Measurements from ENCODE around the gene CTXND1.

The CTXND1 gene

GRCh38 chr15:80180468-80180867 lies 71.5 kb downstream of the CTXND1 start:
- Histone ChIP-seq H3K4me2 (ENCODE audit: low read depth, low read length) (no peak overlapping the region), H3K79me2 (ENCODE audit: low read length) (no peaks in the 10 kb centered on the region), H3K4me3 (ENCODE audit: low read length) (no peak overlapping the region), H3K27ac (ENCODE audit: low read length) (no peak overlapping the region), H3K9me3 (replicated peaks; ENCODE audit: insufficient read depth, low read length) (no peaks in the 10 kb centered on the region), H2AFZ (ENCODE audit: low read length) (no peak overlapping the region), H3K9me2 (replicated peaks; ENCODE audit: insufficient read depth, low read length) (no peaks in the 10 kb centered on the region), H3F3A (ENCODE audit: insufficient read depth, low read length) (no peaks in the 10 kb centered on the region), H3K36me3 (replicated peaks; ENCODE audit: insufficient read depth, low read length) (peaks cover 2% of the 10 kb centered on the region; the same call in 1 of the 2 replicates), H3K27me3 (replicated peaks; ENCODE audit: insufficient read depth, low read length) (no peaks in the 10 kb centered on the region), H4K20me1 (ENCODE audit: insufficient read depth, low read length) (no peaks in the 10 kb centered on the region), H3K9ac (ENCODE audit: low read length) (no peak overlapping the region), H3K4me1 (ENCODE audit: low read length) (no peaks in the 10 kb centered on the region)
- no peak for DNase-seq
- TF ChIP-seq CTCF (IDR thresholded peaks at IDR 0.05; ENCODE audit: low read length) (no peak), EZH2 (optimal IDR thresholded peaks at IDR 0.05; ENCODE audit: low read depth, low read length) (no peak), EZH2phosphoT487 (IDR thresholded peaks at IDR 0.05; ENCODE audit: low read length) (no peak)

GRCh38 chr15:80179935-80180334 lies 72.1 kb downstream of the CTXND1 start:
- no peak overlapping the region for H3K27ac ChIP-seq (ENCODE audit: low read length)
- no peaks in the 10 kb centered on the region for H3K27me3 ChIP-seq (replicated peaks; ENCODE audit: insufficient read depth, low read length)
- no peak overlapping the region for H3K4me2 ChIP-seq (ENCODE audit: low read depth, low read length)
- TF ChIP-seq EZH2phosphoT487 (IDR thresholded peaks at IDR 0.05; ENCODE audit: low read length) (no peak), CTCF (IDR thresholded peaks at IDR 0.05; ENCODE audit: low read length) (no peak), EZH2 (optimal IDR thresholded peaks at IDR 0.05; ENCODE audit: low read depth, low read length) (no peak)
- H3K9me2 ChIP-seq (replicated peaks; ENCODE audit: insufficient read depth, low read length): no peaks in the 10 kb centered on the region
- no peak overlapping the region for H2AFZ ChIP-seq (ENCODE audit: low read length)
- H3K4me3 ChIP-seq (ENCODE audit: low read length): no peak overlapping the region
- no peak for DNase-seq
- peaks cover 2% of the 10 kb centered on the region; the same call in 1 of the 2 replicates for H3K36me3 ChIP-seq (replicated peaks; ENCODE audit: insufficient read depth, low read length)
- no peaks in the 10 kb centered on the region for H3K4me1 ChIP-seq (ENCODE audit: low read length)
- H4K20me1 ChIP-seq (ENCODE audit: insufficient read depth, low read length): no peaks in the 10 kb centered on the region
- no peaks in the 10 kb centered on the region for H3F3A ChIP-seq (ENCODE audit: insufficient read depth, low read length)
- H3K9me3 ChIP-seq (replicated peaks; ENCODE audit: insufficient read depth, low read length): no peaks in the 10 kb centered on the region
- no peak overlapping the region for H3K9ac ChIP-seq (ENCODE audit: low read length)
- H3K79me2 ChIP-seq (ENCODE audit: low read length): no peaks in the 10 kb centered on the region

GRCh38 chr15:80179025-80179759 lies 72.8 kb downstream of the CTXND1 start:
- Histone ChIP-seq H3K9me3 (replicated peaks; ENCODE audit: insufficient read depth, low read length) (no peaks in the 10 kb centered on the region), H3K4me3 (ENCODE audit: low read length) (no peak overlapping the region), H3K79me2 (ENCODE audit: low read length) (no peaks in the 10 kb centered on the region), H2AFZ (ENCODE audit: low read length) (no peak overlapping the region), H3K36me3 (replicated peaks; ENCODE audit: insufficient read depth, low read length) (peaks cover 2% of the 10 kb centered on the region; the same call in 1 of the 2 replicates), H3K9ac (ENCODE audit: low read length) (no peak overlapping the region), H3F3A (ENCODE audit: insufficient read depth, low read length) (no peaks in the 10 kb centered on the region), H3K9me2 (replicated peaks; ENCODE audit: insufficient read depth, low read length) (no peaks in the 10 kb centered on the region), H3K4me2 (ENCODE audit: low read depth, low read length) (no peak overlapping the region), H3K27ac (ENCODE audit: low read length) (no peak overlapping the region), H3K27me3 (replicated peaks; ENCODE audit: insufficient read depth, low read length) (no peaks in the 10 kb centered on the region), H3K4me1 (ENCODE audit: low read length) (no peaks in the 10 kb centered on the region), H4K20me1 (ENCODE audit: insufficient read depth, low read length) (no peaks in the 10 kb centered on the region)
- TF ChIP-seq CTCF (IDR thresholded peaks at IDR 0.05; ENCODE audit: low read length) (no peak), EZH2phosphoT487 (IDR thresholded peaks at IDR 0.05; ENCODE audit: low read length) (no peak), EZH2 (optimal IDR thresholded peaks at IDR 0.05; ENCODE audit: low read depth, low read length) (no peak)
- no peak for DNase-seq
